Mesodermal cell (in vitro differentiated cells): ENCODE measurements around the gene RHOA.
"Not testable (repeated sequence)": the region's sequence is repeated elsewhere in the genome, so short reads cannot be mapped to it uniquely, and the experiment has no call there.

Experiments used
- H3K27ac ChIP-seq: 2 replicates; pipeline ENCODE4 v1.7.0; 2013; ENCODE audit warnings: mild to moderate bottlenecking, low read depth, low read length, moderate library complexity; ENCODE audit not compliant: severe bottlenecking
- H3K36me3 ChIP-seq: 2 replicates; pipeline ENCODE4 v1.7.1; 2013; ENCODE audit warnings: mild to moderate bottlenecking, low read length, moderate library complexity; ENCODE audit not compliant: control insufficient read depth, insufficient read depth
- H3K4me1 ChIP-seq: one replicate; pipeline ENCODE4 v1.7.1; 2013; ENCODE audit warnings: mild to moderate bottlenecking, low read length; ENCODE audit not compliant: insufficient read depth, control insufficient read depth, poor library complexity, severe bottlenecking
- H3K4me3 ChIP-seq: 2 replicates; pipeline ENCODE4 v1.7.0; 2013; ENCODE audit warnings: low read length, control low read depth, mild to moderate bottlenecking; ENCODE audit not compliant: insufficient read depth, poor library complexity, severe bottlenecking; ENCODE audit errors: extremely low read depth
- H3K9me3 ChIP-seq: 2 replicates; pipeline ENCODE4 v1.7.1; 2013; ENCODE audit warnings: mild to moderate bottlenecking, low read length, moderate library complexity; ENCODE audit not compliant: control insufficient read depth
- WGBS, 2 experiments: methylation state at CpG; one replicate each; pipeline ENCODE4 v1.1.5; 2013; ENCODE audit warnings: missing lambda C conversion rate in 2 of 2; ENCODE audit not compliant: insufficient coverage in 2 of 2; 5-methylcytosine and 5-hydroxymethylcytosine counted together

The RHOA gene

DNA sequence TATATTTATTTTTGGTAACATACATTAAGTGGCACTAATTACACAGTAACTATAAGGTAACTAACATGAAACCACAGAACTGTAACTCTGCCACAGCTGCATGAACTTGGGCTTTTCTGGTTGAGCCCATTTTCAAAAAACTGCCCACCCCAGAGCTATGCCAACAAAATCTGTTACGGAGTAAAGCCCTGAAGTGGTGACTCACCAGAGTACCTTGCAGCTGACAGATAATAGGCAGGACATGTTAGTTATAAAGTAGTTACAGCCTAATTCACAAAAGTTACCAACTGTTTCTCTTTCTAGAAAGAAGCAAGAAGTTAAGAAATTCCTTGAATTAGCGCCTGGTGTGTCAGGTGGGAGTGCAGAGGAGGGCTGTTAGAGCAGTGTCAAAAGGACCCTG, 52.2 kb downstream of the RHOA start:
- H3K36me3 ChIP-seq: peaks cover 80% of the 10 kb centered on the region
- peak overlapping the region; percentile 92 for H3K27ac ChIP-seq
- peaks cover 19% of the 10 kb centered on the region for H3K4me1 ChIP-seq
- H3K4me3 ChIP-seq: no peak overlapping the region
- H3K9me3 ChIP-seq: no peaks in the 10 kb centered on the region
- 100% methylated on average over 1 of the region's 2 CpGs; no CpG with 5 or more reads in 1 of the 2 experiments for WGBS, 2 experiments

GRCh38 chr3:49358884-49359225, 52.9 kb downstream of the RHOA start:
- Histone ChIP-seq H3K9me3 (no peaks in the 10 kb centered on the region), H3K4me1 (peaks cover 19% of the 10 kb centered on the region), H3K36me3 (peaks cover 76% of the 10 kb centered on the region), H3K4me3 (peak overlapping the region; percentile 66), H3K27ac (peak overlapping the region; percentile 92)
- 80% methylated on average over 1 of the region's 3 CpGs; no CpG with 5 or more reads in 1 of the 2 experiments for WGBS, 2 experiments

DNA sequence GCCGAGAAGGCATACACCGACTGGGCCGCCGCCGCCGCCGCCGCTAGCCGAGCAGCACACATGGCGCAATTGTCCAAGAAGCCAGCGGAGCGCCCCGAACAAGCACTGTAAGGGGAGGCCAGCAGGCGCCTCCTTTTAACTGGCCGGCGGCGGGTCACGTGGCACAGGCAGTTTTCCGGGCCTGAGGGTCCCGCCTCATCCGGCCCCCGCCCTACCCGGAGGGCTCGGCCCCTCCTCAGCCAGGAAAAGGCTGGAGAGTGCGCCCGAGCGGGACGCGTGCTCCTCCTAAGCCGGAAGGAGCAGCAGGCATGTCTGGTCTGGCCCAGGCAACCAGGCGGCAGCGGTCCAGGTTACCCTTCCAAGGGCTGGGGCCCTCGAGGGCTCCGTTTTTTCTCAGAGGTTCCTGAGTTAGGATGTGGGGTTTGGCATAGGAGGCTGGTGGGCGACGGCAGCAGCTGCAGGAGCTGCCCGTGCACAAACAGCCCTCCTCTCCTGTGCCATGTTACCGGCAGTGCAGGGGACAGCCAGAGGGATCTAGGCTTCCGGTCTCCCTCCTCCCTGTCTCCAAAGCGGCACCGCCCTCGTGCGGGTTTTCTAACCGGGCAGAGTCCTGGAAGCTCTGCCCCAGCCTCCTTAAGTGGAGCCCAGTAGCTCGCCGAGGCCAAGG, 53.4 kb downstream of the RHOA start, which contains the start of gene GPX1:
TSS of gene GPX1 (minus strand) at position 137 of the 667 bp plus-strand sequence. CDS start at position 62, 75 bp downstream.
- H3K4me1 ChIP-seq: peaks cover 19% of the 10 kb centered on the region
- peak within 1 kb of the TSS; percentile 92 for H3K27ac ChIP-seq
- WGBS, 2 experiments: 1 to 2% methylated on average over 23 to 32 of the region's 46 CpGs
- H3K9me3 ChIP-seq: no peaks in the 10 kb centered on the region
- H3K4me3 ChIP-seq: peak within 1 kb of the TSS; percentile 66
- peaks cover 71% of the 10 kb centered on the region for H3K36me3 ChIP-seq

DNA sequence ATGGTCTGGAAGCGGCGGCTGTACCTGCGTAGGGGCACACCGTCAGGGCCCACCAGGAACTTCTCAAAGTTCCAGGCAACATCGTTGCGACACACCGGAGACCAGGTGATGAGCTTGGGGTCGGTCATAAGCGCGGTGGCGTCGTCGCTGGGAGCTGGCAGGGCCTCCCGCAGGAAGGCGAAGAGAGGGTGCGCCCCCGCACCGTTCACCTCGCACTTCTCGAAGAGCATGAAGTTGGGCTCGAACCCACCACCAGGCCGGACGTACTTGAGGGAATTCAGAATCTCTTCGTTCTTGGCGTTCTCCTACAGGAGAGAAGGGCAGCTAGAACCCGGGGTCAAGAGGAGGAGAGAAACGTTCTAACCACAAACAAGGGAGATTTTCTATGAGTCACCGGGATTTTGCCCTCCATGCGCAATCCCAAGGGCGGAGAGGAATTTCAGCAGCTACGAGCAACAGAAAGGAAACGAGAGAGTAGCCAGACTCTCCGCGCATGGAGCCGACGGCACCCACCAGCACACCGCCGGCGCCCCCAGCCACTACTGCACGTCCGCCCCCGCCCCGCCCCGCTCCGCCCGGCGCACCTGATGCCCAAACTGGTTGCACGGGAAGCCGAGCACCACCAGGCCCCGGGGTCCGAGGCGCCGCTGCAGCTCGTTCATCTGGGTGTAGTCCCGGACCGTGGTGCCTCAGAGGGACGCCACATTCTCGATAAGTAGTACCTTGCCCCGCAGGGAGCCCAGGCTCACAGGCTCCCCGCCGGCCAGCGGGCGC, 54.1 kb downstream of the RHOA start:
- Histone ChIP-seq H3K27ac (peak overlapping the region; percentile 92), H3K4me1 (peaks cover 19% of the 10 kb centered on the region), H3K36me3 (peaks cover 66% of the 10 kb centered on the region), H3K4me3 (peak overlapping the region; percentile 66)
- not testable (repeated sequence) for H3K9me3 ChIP-seq
- WGBS, 2 experiments: 6 to 9% methylated on average over 32 to 52 of the region's 63 CpGs

- H3K27ac ChIP-seq, H3K9me3 ChIP-seq: not testable (repeated sequence)
- H3K4me3 ChIP-seq: peak overlapping the region; percentile 66
- peaks cover 24% of the 10 kb centered on the region for H3K4me1 ChIP-seq
- peaks cover 61% of the 10 kb centered on the region for H3K36me3 ChIP-seq
- WGBS, 2 experiments: 100% methylated on average over 2 of the region's 10 CpGs; no CpG with 5 or more reads in 1 of the 2 experiments
Measured at GRCh38 chr3:49357095-49357442, 54.7 kb downstream of the RHOA start.

DNA sequence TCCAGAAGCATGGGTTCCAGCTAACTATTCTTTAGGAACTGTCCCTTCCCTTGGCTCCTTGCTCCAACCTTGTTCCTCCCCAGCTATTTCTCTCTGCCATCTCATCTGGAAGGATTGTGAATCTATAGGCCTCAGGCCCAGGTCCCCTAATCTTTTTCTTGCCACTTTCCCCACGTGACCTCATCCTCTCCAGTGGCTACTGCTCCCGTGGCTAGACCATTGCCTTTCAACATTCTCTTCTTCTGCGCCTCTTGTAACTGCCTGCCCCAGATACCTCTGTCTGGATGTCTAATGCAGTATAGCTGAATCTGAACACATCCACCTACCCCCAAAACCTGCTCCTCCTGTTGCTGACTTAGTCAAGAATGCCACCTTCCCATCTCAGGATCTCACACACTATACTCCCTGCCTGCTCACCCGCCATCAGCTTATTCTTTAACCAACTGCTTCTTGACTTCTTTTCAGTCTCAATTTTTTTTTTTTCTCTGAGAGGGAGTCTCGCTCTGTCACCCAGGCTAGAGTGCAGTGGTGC, 58.8 kb downstream of the RHOA start:
- Histone ChIP-seq H3K4me1 (peaks cover 13% of the 10 kb centered on the region), H3K27ac (peak overlapping the region; percentile 10), H3K9me3 (no peaks in the 10 kb centered on the region), H3K36me3 (peaks cover 30% of the 10 kb centered on the region), H3K4me3 (no peak overlapping the region)
- 93 to 94% methylated on average over 4 of the region's 5 CpGs for WGBS, 2 experiments

GRCh38 chr3:49352281-49352680, 59.5 kb downstream of the RHOA start:
- 90 to 94% methylated on average over 1 to 2 of the region's 2 CpGs for WGBS, 2 experiments

GRCh38 chr3:49351521-49352011, 60.2 kb downstream of the RHOA start:
- Histone ChIP-seq H3K27ac (peak overlapping the region; percentile 49), H3K9me3 (no peaks in the 10 kb centered on the region), H3K4me1 (peaks cover 13% of the 10 kb centered on the region), H3K4me3 (no peak overlapping the region), H3K36me3 (peaks cover 20% of the 10 kb centered on the region)
- WGBS, 2 experiments: 100% methylated on average over 1 of the region's 1 CpG

More at GRCh38 chr3:49352281-49352680, 59.5 kb downstream of the RHOA start:
- Histone ChIP-seq H3K4me1 (peaks cover 13% of the 10 kb centered on the region), H3K36me3 (peaks cover 27% of the 10 kb centered on the region), H3K27ac (peak overlapping the region; percentile 49), H3K9me3 (no peaks in the 10 kb centered on the region), H3K4me3 (no peak overlapping the region)

DNA sequence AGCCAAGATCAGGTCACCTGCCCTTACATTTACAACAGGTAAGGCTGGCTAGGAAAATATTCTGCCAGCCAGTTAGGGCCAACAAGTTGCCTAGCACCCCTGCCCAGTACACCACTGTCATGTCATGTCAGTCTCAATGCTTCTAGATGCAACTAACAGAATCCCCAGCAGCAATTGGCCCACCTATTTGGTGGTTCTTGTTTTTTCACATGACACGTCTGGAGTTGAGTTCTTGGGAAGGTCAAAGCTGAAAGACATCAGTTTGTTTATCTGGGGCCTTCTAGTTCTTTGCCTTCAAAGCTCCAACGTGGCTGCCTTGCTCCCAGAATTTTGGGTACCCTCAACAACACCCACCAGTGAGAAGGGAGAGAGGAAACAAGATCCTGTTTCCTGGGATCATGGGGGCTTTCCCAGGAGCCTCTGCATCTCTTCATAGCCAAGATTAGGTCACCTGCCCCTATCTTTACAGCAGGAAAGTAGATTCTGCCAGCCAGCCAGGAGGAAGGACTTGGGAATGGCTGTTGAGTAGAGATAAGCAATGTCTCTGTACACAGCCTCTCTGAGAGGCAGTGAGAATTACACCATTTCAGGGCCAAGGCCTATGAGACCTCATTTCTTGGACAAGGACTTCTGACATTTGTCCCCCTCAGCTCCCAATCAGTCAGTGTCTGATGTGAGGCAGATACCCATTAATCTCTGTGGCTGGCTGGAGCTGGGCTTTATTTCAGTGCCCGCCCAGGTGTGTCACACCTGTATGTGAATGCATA, 62.2 kb downstream of the RHOA start:
- H3K36me3 ChIP-seq: peaks cover under 1% of the 10 kb centered on the region
- peaks cover 20% of the 10 kb centered on the region for H3K4me1 ChIP-seq
- H3K4me3 ChIP-seq: no peak overlapping the region
- H3K27ac ChIP-seq: peak overlapping the region; percentile 23
- H3K9me3 ChIP-seq: no peaks in the 10 kb centered on the region
- 79 to 83% methylated on average over 2 to 3 of the region's 3 CpGs for WGBS, 2 experiments

DNA sequence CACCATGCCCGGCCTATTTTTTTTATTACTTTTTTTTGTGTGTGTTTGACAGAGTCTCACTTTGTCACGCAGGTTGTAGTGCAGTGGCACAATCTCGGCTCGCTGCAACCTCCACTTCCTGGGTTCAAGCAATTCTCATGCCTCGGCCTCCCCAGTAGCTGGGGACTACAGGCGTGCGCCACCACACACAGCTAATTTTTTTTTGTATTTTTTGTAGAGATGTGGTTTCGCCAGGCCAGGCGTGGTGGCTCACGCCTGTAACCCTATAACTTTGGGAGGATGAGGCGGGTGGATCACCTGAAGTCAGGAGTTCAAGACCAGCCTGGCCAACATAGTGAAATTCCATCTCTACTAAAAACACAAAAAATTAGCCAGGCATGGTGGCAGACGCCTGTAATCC, 63.4 kb downstream of the RHOA start:
- 72 to 78% methylated on average over 1 to 4 of the region's 12 CpGs for WGBS, 2 experiments
- H3K27ac ChIP-seq, H3K4me3 ChIP-seq, H3K9me3 ChIP-seq, H3K36me3 ChIP-seq: not testable (repeated sequence)
- peaks cover 20% of the 10 kb centered on the region for H3K4me1 ChIP-seq
